Measurements from ENCODE around the gene PDCD1.
"Not testable (repeated sequence)": the region's sequence is repeated elsewhere in the genome, so short reads cannot be mapped to it uniquely, and the experiment has no call there.

Gene PDCD1

GRCh38 chr2:241808051-241808720, 50.5 kb downstream of the PDCD1 start:
- DNase-seq (ENCODE audit: extremely low read depth, low read depth) = no peak
- TF ChIP-seq CTCF (IDR thresholded peaks at IDR 0.05; ENCODE audit: low read depth, low read length) = no peak

GRCh38 chr2:241806217-241806616, 52.5 kb downstream of the PDCD1 start:
- DNase-seq (ENCODE audit: extremely low read depth, low read depth) = not testable (repeated sequence)

- DNase-seq (ENCODE audit: extremely low read depth, low read depth) = no peak
- TF ChIP-seq CTCF (IDR thresholded peaks at IDR 0.05; ENCODE audit: low read depth, low read length) = no peak; the same call in 1 of the 2 replicates
Measured at GRCh38 chr2:241804326-241805229, 54.1 kb downstream of the PDCD1 start.

- DNase-seq (ENCODE audit: extremely low read depth, low read depth) = no peak
- TF ChIP-seq CTCF (IDR thresholded peaks at IDR 0.05; ENCODE audit: low read depth, low read length) = no peak
Measured at GRCh38 chr2:241803387-241804325, 55.0 kb downstream of the PDCD1 start.

- no peak for DNase-seq (ENCODE audit: extremely low read depth, low read depth)
- no peak for TF ChIP-seq CTCF (IDR thresholded peaks at IDR 0.05; ENCODE audit: low read depth, low read length)
Measured at GRCh38 chr2:241802421-241803318, 56.0 kb downstream of the PDCD1 start.

GRCh38 chr2:241801611-241802420, 56.9 kb downstream of the PDCD1 start:
- no peak for TF ChIP-seq CTCF (IDR thresholded peaks at IDR 0.05; ENCODE audit: low read depth, low read length)
- no peak for DNase-seq (ENCODE audit: extremely low read depth, low read depth)

- not testable (repeated sequence) for DNase-seq (ENCODE audit: extremely low read depth, low read depth)
Measured at GRCh38 chr2:241800198-241800903, 58.3 kb downstream of the PDCD1 start.

Data from AG09319 (cell line).